ENCODE data around the gene APP.

- TF ChIP-seq CTCF (IDR thresholded peaks at IDR 0.05; ENCODE audit: low read depth, low read length, poor library complexity, severe bottlenecking), result no peak
- TF ChIP-seq EZH2phosphoT487 (IDR thresholded peaks at IDR 0.05; ENCODE audit: borderline replicate concordance, low read length), result no peak
Observed at GRCh38 chr21:25979845-25980616, 190.5 kb downstream of the APP start.

Data from DOHH2 (cell line).